Activated CD8-positive, alpha-beta memory T cell treated with anti-CD3 and anti-CD28 coated beads for 24 hours (primary cell): Measurements from ENCODE around the gene HIRA.
"Not testable (repeated sequence)": the region's sequence is repeated elsewhere in the genome, so short reads cannot be mapped to it uniquely, and the experiment has no call there.

Experiments used
- DNase-seq: peaks from one replicate; pipeline ENCODE4 v3.0.0-alpha.2; 2020

Gene HIRA

GRCh38 chr22:19382240-19382639, 49.3 kb downstream of the HIRA start:
- peak; percentile 24 for DNase-seq

- peak; percentile 35 for DNase-seq
Measured at GRCh38 chr22:19378344-19378674, 53.2 kb downstream of the HIRA start.

- peak; percentile 28 for DNase-seq
Measured at GRCh38 chr22:19377565-19378343, 53.8 kb downstream of the HIRA start.

GRCh38 chr22:19376971-19377370, 54.6 kb downstream of the HIRA start:
- DNase-seq, result no peak

- no peak for DNase-seq
Measured at GRCh38 chr22:19376247-19376646, 55.3 kb downstream of the HIRA start.

- DNase-seq, result no peak
Measured at GRCh38 chr22:19375435-19375834, 56.1 kb downstream of the HIRA start.

- no peak for DNase-seq
Measured at GRCh38 chr22:19374410-19374809, 57.1 kb downstream of the HIRA start.

GRCh38 chr22:19373450-19373849, 58.1 kb downstream of the HIRA start:
- DNase-seq, result no peak

- no peak for DNase-seq
Measured at GRCh38 chr22:19371893-19372292, 59.6 kb downstream of the HIRA start.

GRCh38 chr22:19368876-19369275, 62.7 kb downstream of the HIRA start:
- DNase-seq, result peak; percentile 42

- peak; percentile 13 for DNase-seq
Measured at GRCh38 chr22:19367763-19368367, 63.7 kb downstream of the HIRA start.

GRCh38 chr22:19363541-19363940, 68.0 kb downstream of the HIRA start:
- not testable (repeated sequence) for DNase-seq

- DNase-seq, result no peak
Measured at GRCh38 chr22:19361501-19362103, 69.9 kb downstream of the HIRA start.

- DNase-seq, result no peak
Measured at GRCh38 chr22:19360862-19361261, 70.7 kb downstream of the HIRA start.

- no peak for DNase-seq
Measured at GRCh38 chr22:19360300-19360792, 71.2 kb downstream of the HIRA start.

GRCh38 chr22:19359554-19360299, 71.8 kb downstream of the HIRA start:
- no peak for DNase-seq

- DNase-seq, result no peak
Measured at GRCh38 chr22:19358703-19359553, 72.6 kb downstream of the HIRA start.

- DNase-seq, result no peak
Measured at GRCh38 chr22:19358195-19358594, 73.3 kb downstream of the HIRA start.

- no peak for DNase-seq
Measured at GRCh38 chr22:19357270-19358105, 74.0 kb downstream of the HIRA start.

GRCh38 chr22:19356708-19357269, 74.7 kb downstream of the HIRA start:
- DNase-seq, result no peak
